Ovary (tissue), 9 donors: ENCODE data around the gene C14orf39. TPM values are rescaled to one million over a fixed set of nuclear protein-coding genes. Genes with fewer than 3 reads are reported as not detected.

Source experiments
- DNase-seq, 5 donors: peaks; one replicate each; pipeline ENCODE4 v3.0.0-alpha.2; 2019 to 2020
- H3K27ac ChIP-seq, 2 donors: fragments of 200-600 bp; one replicate each; pipeline versions ENCODE4 v1.5.1 to v1.8.0; 2019 to 2022
- H3K27me3 ChIP-seq: fragments of 200-600 bp; one replicate; pipeline ENCODE4 v1.8.0; 2022
- H3K36me3 ChIP-seq: fragments of 200-600 bp; sonication (generic); one replicate; pipeline ENCODE4 v1.5.1; 2019
- H3K4me1 ChIP-seq: one replicate; pipeline ENCODE4 v1.8.1; 2013; ENCODE audit warnings: mild to moderate bottlenecking, moderate library complexity; ENCODE audit not compliant: insufficient read depth
- H3K4me3 ChIP-seq: fragments of 200-600 bp; sonication (generic); one replicate; pipeline ENCODE4 v1.5.1; 2017
- H3K9me3 ChIP-seq, 2 donors: fragments of 200-600 bp in 1 of 2; sonication (generic) in 1 of 2; one replicate each; pipeline versions ENCODE4 v1.5.1 to v1.8.1; 2013 to 2019; ENCODE audit warnings: mild to moderate bottlenecking in 1 of 2, moderate library complexity in 1 of 2
- CTCF ChIP-seq, 3 donors: fragments of 450-650 bp in 2 of 3; fragments of 200-600 bp in 1 of 3; IDR thresholded peaks; one replicate each; pipeline versions ENCODE4 v1.5.1 to v1.8.0; 2016 to 2022; ENCODE audit warnings: antibody characterized with exemption in 3 of 3, mild to moderate bottlenecking in 1 of 3
- EP300 ChIP-seq: sonication (generic); formaldehyde crosslinking; IDR thresholded peaks from one replicate; pipeline ENCODE4 v1.6.1; 2017; ENCODE audit warnings: antibody characterized with exemption
- POLR2A ChIP-seq: fragments of 450-650 bp; IDR thresholded peaks from one replicate; pipeline ENCODE4 v1.6.1; 2017; ENCODE audit warnings: antibody characterized with exemption, mild to moderate bottlenecking, moderate library complexity
- whole genome bisulfite sequencing, 3 donors: extraction: QIAGEN DNeasy Blood & Tissue Kit in 1 of 3; methylation state at CpG; one replicate each; pipeline versions ENCODE4 v1.1.5 to v1.1.7; 2013 to 2017; 5-methylcytosine and 5-hydroxymethylcytosine counted together
- intact Hi-C, 4 donors: fragments of 100-400 bp; cut with DNase I; formaldehyde crosslinking; loops; one replicate each; pipeline versions ENCODE4 v1.11.0 to v1.15.1; 2022 to 2023
- polyA plus RNA-seq, 2 donors: library from polyadenylated mRNA; stranded (reverse); fragments of 200-250 nt in 1 of 2; fragments of 350-450 nt in 1 of 2; fragmentation: Illumina TruSeq in 1 of 2; extraction: RNeasy Lipid Tissue Mini Kit (QIAGEN cat#74804) in 1 of 2; gene quantifications; one replicate each; pipeline ENCODE4 v1.2.3, GENCODE V29; 2013 to 2014
- total RNA-seq, 7 donors: library from RNA; depleted of rRNA in 2 of 7; stranded (reverse); fragments of >200 nt in 2 of 7; fragmentation: NEBNext Ultra II Directional in 3 of 7; extraction: Animal tissue kit (Norgen Biotek cat#: 25700) in 3 of 7; gene quantifications; one replicate each; pipeline versions ENCODE4 v1.1.0 to v1.2.4, GENCODE V29; 2016 to 2023
- donor health status: DM: no; HTN: no; CAD: no; lungs with moderate emphysema.
- donor health status: DM: no; HTN: no; CAD: no.
- donor health status: Bipolar disorder and iron deficiency.
- donor health status: DM: yes; HTN: yes; CAD: no.
- donor health status: DM: no; HTN: no; CAD: no.
- donor health status: DM: yes; HTN: yes; CAD: no.

C14orf39 gene
- total and polyA plus RNA-seq, 9 donors: 0.15 to 0.84 (median 0.45) TPM; not detected in 2

- 2 to 9% (median 5%) methylated on average over 17 of the region's 17 CpGs for WGBS, 3 donors
- Histone ChIP-seq H3K27ac (no peak overlapping the region), H3K4me3 (no peak overlapping the region), H3K4me1 (no peaks in the 10 kb centered on the region), H3K9me3 (peaks cover 0 to 4% of the 10 kb centered on the region in 2 donors), H3K36me3 (no peaks in the 10 kb centered on the region), H3K27me3 (peaks cover 4% of the 10 kb centered on the region)
- TF ChIP-seq POLR2A: no peak
- TF ChIP-seq CTCF (IDR thresholded peaks at IDR 0.05): no peak
- TF ChIP-seq EP300: no peak
- DNase-seq: no peak
- intact Hi-C loops: no loop called here
These were observed 20.7 kb upstream of the C14orf39 start for GRCh38 chr14:60506462-60506984.

GRCh38 chr14:60506010-60506409 is 20.1 kb upstream of the C14orf39 start:
- peaks cover 0 to 4% of the 10 kb centered on the region in 2 donors for H3K9me3 ChIP-seq
- H3K4me1 ChIP-seq: no peaks in the 10 kb centered on the region
- H3K36me3 ChIP-seq: no peaks in the 10 kb centered on the region
- peaks cover 4% of the 10 kb centered on the region for H3K27me3 ChIP-seq
- 4 to 5% (median 5%) methylated on average over 7 of the region's 7 CpGs for WGBS, 3 donors
- intact Hi-C loops: no loop called here
- H3K4me3 ChIP-seq: no peak overlapping the region
- TF ChIP-seq EP300 (no peak), POLR2A (no peak), CTCF (IDR thresholded peaks at IDR 0.05) (no peak)
- no peak for DNase-seq
- H3K27ac ChIP-seq: no peak overlapping the region

- peaks cover 4% of the 10 kb centered on the region for H3K27me3 ChIP-seq
- no peak for DNase-seq
- no peak overlapping the region for H3K27ac ChIP-seq
- intact Hi-C loops: no loop called here
- H3K36me3 ChIP-seq: no peaks in the 10 kb centered on the region
- H3K4me3 ChIP-seq: no peak overlapping the region
- no peaks in the 10 kb centered on the region for H3K4me1 ChIP-seq
- TF ChIP-seq CTCF (IDR thresholded peaks at IDR 0.05): no peak
- TF ChIP-seq EP300: no peak
- no peak for TF ChIP-seq POLR2A
- peaks cover 0 to 4% of the 10 kb centered on the region in 2 donors for H3K9me3 ChIP-seq
- WGBS, 3 donors: 10 to 21% (median 16%) methylated on average over 2 of the region's 2 CpGs
These were observed 19.6 kb upstream of the C14orf39 start for GRCh38 chr14:60505448-60505847.

GRCh38 chr14:60502541-60502940 is 16.7 kb upstream of the C14orf39 start:
- H3K36me3 ChIP-seq: no peaks in the 10 kb centered on the region
- DNase-seq: no peak
- H3K9me3 ChIP-seq: no peaks in the 10 kb centered on the region
- no peaks in the 10 kb centered on the region for H3K4me1 ChIP-seq
- intact Hi-C loops: no loop called here
- no peak overlapping the region for H3K4me3 ChIP-seq
- H3K27me3 ChIP-seq: no peaks in the 10 kb centered on the region
- TF ChIP-seq POLR2A (no peak), EP300 (no peak), CTCF (IDR thresholded peaks at IDR 0.05) (no peak)
- H3K27ac ChIP-seq: no peak overlapping the region
